Measurements from ENCODE around the gene PDE4B.

The PDE4B gene

GRCh38 chr1:65792669-65793358 is at the start of gene PDE4B:
PDE4B (plus strand) TSS chr1:65792895.
- peak; percentile 34 for DNase-seq (ENCODE audit: low spot score)

GRCh38 chr1:65744731-65745130 is 48.0 kb upstream of the PDE4B start:
- DNase-seq (ENCODE audit: low spot score), result no peak

- no peak for DNase-seq (ENCODE audit: low spot score)
These were observed 40.7 kb upstream of the PDE4B start for GRCh38 chr1:65751961-65752360.

GRCh38 chr1:65756616-65757015 is 36.1 kb upstream of the PDE4B start:
- no peak for DNase-seq (ENCODE audit: low spot score)

GRCh38 chr1:65757531-65757930 is 35.2 kb upstream of the PDE4B start:
- DNase-seq (ENCODE audit: low spot score), result no peak

- no peak for DNase-seq (ENCODE audit: low spot score)
These were observed 34.6 kb upstream of the PDE4B start for GRCh38 chr1:65758128-65758527.

GRCh38 chr1:65759516-65759915 is 33.2 kb upstream of the PDE4B start:
- no peak for DNase-seq (ENCODE audit: low spot score)

- no peak for DNase-seq (ENCODE audit: low spot score)
These were observed 30.4 kb upstream of the PDE4B start for GRCh38 chr1:65762081-65762862.

- DNase-seq (ENCODE audit: low spot score), result no peak
These were observed 28.6 kb upstream of the PDE4B start for GRCh38 chr1:65764052-65764451.

- no peak for DNase-seq (ENCODE audit: low spot score)
These were observed 27.1 kb upstream of the PDE4B start for GRCh38 chr1:65765631-65766030.

- no peak for DNase-seq (ENCODE audit: low spot score)
These were observed 23.1 kb upstream of the PDE4B start for GRCh38 chr1:65769636-65770035.

- DNase-seq (ENCODE audit: low spot score), result no peak
These were observed 20.1 kb upstream of the PDE4B start for GRCh38 chr1:65772607-65773006.

GRCh38 chr1:65773391-65774123 is 19.1 kb upstream of the PDE4B start:
- DNase-seq (ENCODE audit: low spot score), result no peak

GRCh38 chr1:65788762-65789161 is 3.9 kb upstream of the PDE4B start:
- no peak for DNase-seq (ENCODE audit: low spot score)

- DNase-seq (ENCODE audit: low spot score), result no peak
These were observed 1.3 kb upstream of the PDE4B start for GRCh38 chr1:65791396-65791795.

GRCh38 chr1:65791801-65792668 is 660 bp upstream of the PDE4B start:
- DNase-seq (ENCODE audit: low spot score), result peak; percentile 25

- peak; percentile 28 for DNase-seq (ENCODE audit: low spot score)
These were observed 651 bp downstream of the PDE4B start for GRCh38 chr1:65793359-65793732.

- DNase-seq (ENCODE audit: low spot score), result peak; percentile 17
These were observed 2.6 kb downstream of the PDE4B start for GRCh38 chr1:65795311-65795710.

GRCh38 chr1:65799601-65800000 is 6.9 kb downstream of the PDE4B start:
- DNase-seq (ENCODE audit: low spot score), result peak; percentile 16

- peak; percentile 13 for DNase-seq (ENCODE audit: low spot score)
These were observed 11.9 kb downstream of the PDE4B start for GRCh38 chr1:65804584-65804983.

- DNase-seq (ENCODE audit: low spot score), result peak; percentile 61
These were observed 19.4 kb downstream of the PDE4B start for GRCh38 chr1:65812065-65812464.

- DNase-seq (ENCODE audit: low spot score), result peak; percentile 98
These were observed 21.3 kb downstream of the PDE4B start for GRCh38 chr1:65813956-65814355.
